GM10248 (cell line): ENCODE measurements around the gene GALNT17.

ENCODE experiments used
- CTCF ChIA-PET: fragments of 300-600 bp; sonication (Branson Sonifier 250); formaldehyde crosslinking; extraction: SDS; loops from one replicate; lab custom pipeline; 2021; ENCODE audit warnings: antibody characterized with exemption; lab: Yijun Ruan, JAX
- POLR2A ChIA-PET: fragments of 350-650 bp; sonication (Branson Sonifier 250); formaldehyde crosslinking; extraction: SDS; loops from one replicate; lab custom pipeline; 2020; ENCODE audit warnings: antibody characterized with exemption; lab: Yijun Ruan, JAX
- DNase-seq: peaks from one replicate; pipeline ENCODE4 v3.0.0; 2012; ENCODE audit errors: extremely low spot score
- TF ChIP-seq, protein P1 (sequence below): IDR thresholded peaks from 2 replicates; pipeline ENCODE4 v1.5.1; 2012; ENCODE audit warnings: mild to moderate bottlenecking, low read depth; ENCODE audit errors: extremely low read depth, missing control alignments, control extremely low read depth

The GALNT17 gene

GRCh38 chr7:71696511-71696910 lies 564.6 kb downstream of the GALNT17 start:
- TF ChIP-seq, protein P1, sequence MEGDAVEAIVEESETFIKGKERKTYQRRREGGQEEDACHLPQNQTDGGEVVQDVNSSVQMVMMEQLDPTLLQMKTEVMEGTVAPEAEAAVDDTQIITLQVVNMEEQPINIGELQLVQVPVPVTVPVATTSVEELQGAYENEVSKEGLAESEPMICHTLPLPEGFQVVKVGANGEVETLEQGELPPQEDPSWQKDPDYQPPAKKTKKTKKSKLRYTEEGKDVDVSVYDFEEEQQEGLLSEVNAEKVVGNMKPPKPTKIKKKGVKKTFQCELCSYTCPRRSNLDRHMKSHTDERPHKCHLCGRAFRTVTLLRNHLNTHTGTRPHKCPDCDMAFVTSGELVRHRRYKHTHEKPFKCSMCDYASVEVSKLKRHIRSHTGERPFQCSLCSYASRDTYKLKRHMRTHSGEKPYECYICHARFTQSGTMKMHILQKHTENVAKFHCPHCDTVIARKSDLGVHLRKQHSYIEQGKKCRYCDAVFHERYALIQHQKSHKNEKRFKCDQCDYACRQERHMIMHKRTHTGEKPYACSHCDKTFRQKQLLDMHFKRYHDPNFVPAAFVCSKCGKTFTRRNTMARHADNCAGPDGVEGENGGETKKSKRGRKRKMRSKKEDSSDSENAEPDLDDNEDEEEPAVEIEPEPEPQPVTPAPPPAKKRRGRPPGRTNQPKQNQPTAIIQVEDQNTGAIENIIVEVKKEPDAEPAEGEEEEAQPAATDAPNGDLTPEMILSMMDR = no peak
- ChIA-PET CTCF (no interaction called here), POLR2A (no interaction called here)
- DNase-seq = no peak

- ChIA-PET CTCF (no interaction called here), POLR2A (no interaction called here)
- DNase-seq = no peak
- TF ChIP-seq, protein P1 = no peak
Observed at GRCh38 chr7:71697400-71697799, 565.5 kb downstream of the GALNT17 start.

- TF ChIP-seq, protein P1 = no peak
- DNase-seq = no peak
- CTCF ChIA-PET = no interaction called here
- POLR2A ChIA-PET = no interaction called here
Observed at GRCh38 chr7:71705217-71705616, 573.3 kb downstream of the GALNT17 start.

DNA sequence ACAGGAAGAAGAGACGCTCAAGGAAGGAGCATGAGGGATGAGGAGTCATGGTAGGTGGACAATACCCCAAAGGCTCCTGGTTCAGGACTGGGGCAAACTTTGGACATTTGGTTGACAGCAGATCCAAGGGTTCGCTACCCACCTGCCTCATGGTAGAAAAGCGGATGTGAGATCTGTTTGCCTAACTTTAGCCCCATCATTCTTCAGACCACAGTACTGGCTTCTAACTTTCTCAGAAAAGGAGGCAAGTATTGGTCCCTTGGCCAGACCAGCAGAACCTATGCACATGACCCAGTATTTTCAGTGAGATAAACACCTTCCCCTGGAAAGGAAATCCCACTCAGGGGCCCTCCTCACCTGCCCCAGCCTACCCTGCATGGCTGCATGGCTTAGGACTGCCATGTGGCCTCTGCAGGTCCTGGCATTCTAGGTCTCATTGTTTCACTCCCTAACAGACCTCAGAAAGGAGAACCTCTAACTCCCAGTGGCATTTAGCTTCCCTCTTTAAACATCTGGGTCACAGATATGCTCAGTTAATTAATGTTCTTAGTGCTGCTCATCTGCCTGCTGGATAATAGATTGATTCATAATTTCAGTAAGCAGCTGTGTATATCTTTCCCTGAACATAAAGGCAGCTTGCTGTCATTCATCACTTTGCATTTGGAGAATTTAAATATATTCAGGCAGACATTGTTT lies 574.1 kb downstream of the GALNT17 start:
- TF ChIP-seq, protein P1 = no peak
- POLR2A ChIA-PET = no interaction called here
- CTCF ChIA-PET = interaction anchor here (0.7 kb wide), 1 partner anchor 32 kb away, joined by 3 read pairs; no protein-coding TSS in a partner anchor
- DNase-seq = no peak

GRCh38 chr7:71706597-71706975 lies 574.6 kb downstream of the GALNT17 start:
- CTCF ChIA-PET = interaction anchor here (0.7 kb wide), 1 partner anchor 32 kb away, joined by 3 read pairs; no protein-coding TSS in a partner anchor
- POLR2A ChIA-PET = no interaction called here
- TF ChIP-seq, protein P1 = no peak
- DNase-seq = no peak

GRCh38 chr7:71707041-71707440 lies 575.1 kb downstream of the GALNT17 start:
- TF ChIP-seq, protein P1 = no peak
- ChIA-PET POLR2A (no interaction called here), CTCF (no interaction called here)
- DNase-seq = no peak
